Smooth muscle cell of the brain vasculature (primary cell): Measurements from ENCODE around the gene TCF4.

Experiments
- DNase-seq: peaks from one replicate; pipeline ENCODE4 v3.0.0-alpha.2; 2012; ENCODE audit warnings: low read depth, low spot score

Gene TCF4

GRCh38 chr18:55390898-55391297 lies 197.1 kb downstream of the TCF4 start:
- DNase-seq = no peak

- no peak for DNase-seq
These were observed 200.6 kb downstream of the TCF4 start for GRCh38 chr18:55387139-55387984.

GRCh38 chr18:55386545-55386944 lies 201.4 kb downstream of the TCF4 start:
- DNase-seq = no peak

GRCh38 chr18:55385770-55386169 lies 202.2 kb downstream of the TCF4 start:
- no peak for DNase-seq

- no peak for DNase-seq
These were observed 203.3 kb downstream of the TCF4 start for GRCh38 chr18:55384551-55385275.

GRCh38 chr18:55384115-55384514 lies 203.9 kb downstream of the TCF4 start:
- no peak for DNase-seq

GRCh38 chr18:55382277-55382805 lies 205.7 kb downstream of the TCF4 start:
- DNase-seq = no peak

- DNase-seq = no peak
These were observed 206.7 kb downstream of the TCF4 start for GRCh38 chr18:55381277-55381676.

GRCh38 chr18:55380589-55380988 lies 207.4 kb downstream of the TCF4 start:
- no peak for DNase-seq

GRCh38 chr18:55376387-55376786 lies 211.6 kb downstream of the TCF4 start:
- no peak for DNase-seq

GRCh38 chr18:55375930-55376329 lies 212.1 kb downstream of the TCF4 start:
- no peak for DNase-seq

GRCh38 chr18:55374741-55375140 lies 213.3 kb downstream of the TCF4 start:
- no peak for DNase-seq

GRCh38 chr18:55372209-55372608 lies 215.8 kb downstream of the TCF4 start:
- no peak for DNase-seq

- no peak for DNase-seq
These were observed 217.1 kb downstream of the TCF4 start for GRCh38 chr18:55370936-55371335.

- DNase-seq = no peak
These were observed 218.6 kb downstream of the TCF4 start for GRCh38 chr18:55369346-55369745.

GRCh38 chr18:55365342-55365741 lies 222.7 kb downstream of the TCF4 start:
- DNase-seq = no peak

GRCh38 chr18:55362303-55362702 lies 225.7 kb downstream of the TCF4 start:
- no peak for DNase-seq

GRCh38 chr18:55361492-55362250 lies 226.3 kb downstream of the TCF4 start:
- DNase-seq = no peak

GRCh38 chr18:55360061-55360460 lies 227.9 kb downstream of the TCF4 start:
- no peak for DNase-seq

- no peak for DNase-seq
These were observed 231.2 kb downstream of the TCF4 start for GRCh38 chr18:55356815-55357214.

GRCh38 chr18:55355223-55355622 lies 232.8 kb downstream of the TCF4 start:
- no peak for DNase-seq

- DNase-seq = no peak
These were observed 233.2 kb downstream of the TCF4 start for GRCh38 chr18:55354795-55355194.
